Neural crest cell (in vitro differentiated cells): ENCODE results near the gene SNAP25. TPM values are rescaled to one million over a fixed set of nuclear protein-coding genes. Genes with fewer than 3 reads are reported as not detected.

Experiments
- DNase-seq: peaks from one replicate; pipeline ENCODE4 v3.0.0; 2021; ENCODE audit warnings: low read depth, mixed read lengths, low spot score
- H3K27ac Mint-ChIP-seq: one replicate; pipeline ENCODE4 v1.8.0; 2021; ENCODE audit warnings: mild to moderate bottlenecking, mixed read lengths; ENCODE audit not compliant: unreplicated experiment
- H3K27me3 Mint-ChIP-seq: 2 replicates; pipeline ENCODE4 v1.8.0; 2021; ENCODE audit warnings: low read depth, mild to moderate bottlenecking, mixed read lengths
- H3K36me3 Mint-ChIP-seq: 2 replicates; pipeline ENCODE4 v1.8.0; 2021; ENCODE audit warnings: low read depth, mild to moderate bottlenecking, mixed read lengths
- H3K4me1 Mint-ChIP-seq: 2 replicates; pipeline ENCODE4 v1.8.0; 2021; ENCODE audit warnings: mixed read lengths
- H3K4me3 Mint-ChIP-seq: one replicate; pipeline ENCODE4 v1.8.0; 2021; ENCODE audit warnings: mild to moderate bottlenecking, mixed read lengths
- H3K9me3 Mint-ChIP-seq: 2 replicates; pipeline ENCODE4 v1.8.0; 2021; ENCODE audit warnings: mixed read lengths
- total RNA-seq: library from RNA; stranded (reverse); gene quantifications from 2 replicates; pipeline ENCODE4 v1.2.1, GENCODE V29; 2021
- TF ChIP-seq, protein P1 (sequence below): fragments of 200-600 bp; sonication (generic); conservative IDR thresholded peaks from 2 replicates; pipeline ENCODE4 v1.5.0; 2021; ENCODE audit warnings: antibody characterized with exemption, mild to moderate bottlenecking

Gene SNAP25
- total RNA-seq, 1 donor from 2014 or later = 9.2 TPM

DNA sequence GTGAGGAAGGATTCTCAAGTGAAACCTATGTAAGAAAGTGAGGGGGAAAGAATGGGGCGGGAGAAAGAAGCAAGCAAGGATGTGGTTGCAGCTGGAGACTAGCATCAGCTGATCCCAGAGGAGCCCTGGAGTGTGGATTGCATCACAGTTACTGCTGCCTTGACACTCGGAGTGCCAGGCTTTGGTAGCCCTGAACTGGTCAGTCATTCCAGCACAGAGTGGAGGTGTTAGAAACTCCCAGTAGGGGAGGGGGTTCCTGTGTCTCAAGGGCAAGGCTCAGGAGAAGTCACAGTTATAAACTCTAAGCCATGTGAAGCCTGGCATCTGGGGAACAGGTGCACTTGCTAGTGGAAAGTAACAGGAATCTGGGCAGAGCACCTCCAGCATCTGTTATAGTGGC, 23.5 kb downstream of the SNAP25 start:
- TF ChIP-seq, protein P1, sequence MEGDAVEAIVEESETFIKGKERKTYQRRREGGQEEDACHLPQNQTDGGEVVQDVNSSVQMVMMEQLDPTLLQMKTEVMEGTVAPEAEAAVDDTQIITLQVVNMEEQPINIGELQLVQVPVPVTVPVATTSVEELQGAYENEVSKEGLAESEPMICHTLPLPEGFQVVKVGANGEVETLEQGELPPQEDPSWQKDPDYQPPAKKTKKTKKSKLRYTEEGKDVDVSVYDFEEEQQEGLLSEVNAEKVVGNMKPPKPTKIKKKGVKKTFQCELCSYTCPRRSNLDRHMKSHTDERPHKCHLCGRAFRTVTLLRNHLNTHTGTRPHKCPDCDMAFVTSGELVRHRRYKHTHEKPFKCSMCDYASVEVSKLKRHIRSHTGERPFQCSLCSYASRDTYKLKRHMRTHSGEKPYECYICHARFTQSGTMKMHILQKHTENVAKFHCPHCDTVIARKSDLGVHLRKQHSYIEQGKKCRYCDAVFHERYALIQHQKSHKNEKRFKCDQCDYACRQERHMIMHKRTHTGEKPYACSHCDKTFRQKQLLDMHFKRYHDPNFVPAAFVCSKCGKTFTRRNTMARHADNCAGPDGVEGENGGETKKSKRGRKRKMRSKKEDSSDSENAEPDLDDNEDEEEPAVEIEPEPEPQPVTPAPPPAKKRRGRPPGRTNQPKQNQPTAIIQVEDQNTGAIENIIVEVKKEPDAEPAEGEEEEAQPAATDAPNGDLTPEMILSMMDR = no peak
- no peaks in the 10 kb centered on the region for H3K27me3 Mint-ChIP-seq
- no peaks in the 10 kb centered on the region for H3K36me3 Mint-ChIP-seq
- H3K4me3 Mint-ChIP-seq = no peak overlapping the region
- H3K27ac Mint-ChIP-seq = no peak overlapping the region
- no peaks in the 10 kb centered on the region for H3K4me1 Mint-ChIP-seq
- H3K9me3 Mint-ChIP-seq = no peaks in the 10 kb centered on the region
- no peak for DNase-seq

DNA sequence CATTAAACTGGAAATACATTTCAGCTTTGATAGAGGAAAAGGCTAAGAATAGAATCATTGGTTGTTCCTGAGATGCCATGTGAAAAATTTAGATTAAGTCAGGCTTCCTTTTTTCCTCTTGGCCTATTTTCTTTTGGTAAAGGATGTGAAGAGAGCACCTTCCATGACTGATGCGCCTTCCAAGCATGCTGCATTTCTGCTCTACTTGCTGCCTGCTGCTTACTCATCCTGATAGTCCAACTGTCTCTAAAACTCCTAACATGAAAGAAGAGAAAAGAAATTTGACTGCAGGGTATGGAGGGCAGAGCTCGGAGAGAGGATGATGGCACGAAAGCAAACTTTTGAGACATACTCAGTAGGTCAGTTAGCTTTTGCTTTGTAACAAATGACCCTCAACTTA, 28.8 kb downstream of the SNAP25 start:
- no peaks in the 10 kb centered on the region for H3K36me3 Mint-ChIP-seq
- H3K27me3 Mint-ChIP-seq = no peaks in the 10 kb centered on the region
- H3K4me3 Mint-ChIP-seq = no peak overlapping the region
- H3K4me1 Mint-ChIP-seq = no peaks in the 10 kb centered on the region
- no peaks in the 10 kb centered on the region for H3K9me3 Mint-ChIP-seq
- DNase-seq = no peak
- TF ChIP-seq, protein P1 = no peak
- H3K27ac Mint-ChIP-seq = no peak overlapping the region

DNA sequence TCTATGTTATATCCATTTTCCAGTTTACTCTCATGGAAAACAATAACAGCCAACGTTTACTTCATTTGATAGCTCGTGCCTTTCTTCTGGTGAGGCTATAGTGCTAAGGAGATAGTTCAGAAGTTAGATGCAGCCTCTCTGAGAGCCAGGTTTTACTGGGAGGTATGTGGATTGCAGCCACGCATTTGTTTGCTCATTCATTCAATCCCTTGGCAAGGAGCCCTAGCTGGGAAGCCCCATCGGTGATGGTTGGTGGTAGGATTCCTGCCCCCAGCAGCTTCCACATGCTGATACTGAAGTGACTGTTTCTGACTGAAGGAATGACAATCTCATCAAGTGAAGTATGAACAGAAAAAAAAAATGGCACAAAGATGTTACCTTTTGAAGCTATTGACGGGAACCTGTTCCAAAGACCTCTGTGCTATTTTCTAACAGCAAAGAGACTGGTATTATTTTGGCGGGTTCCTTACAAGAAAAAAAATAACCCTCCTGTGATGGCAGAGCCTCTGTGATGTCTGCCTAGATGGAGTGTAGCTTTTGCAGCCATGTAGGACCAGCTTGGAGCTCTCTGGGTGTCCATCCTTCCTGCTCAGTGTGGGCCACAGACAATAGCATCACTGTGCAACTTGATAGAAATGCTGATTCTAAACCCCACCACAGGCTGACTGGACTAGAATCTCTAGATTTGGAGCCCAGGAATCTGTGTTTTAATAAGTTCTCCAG, 30.6 kb downstream of the SNAP25 start:
- TF ChIP-seq, protein P1 = no peak
- Mint-ChIP-seq H3K27ac (no peak overlapping the region), H3K36me3 (no peaks in the 10 kb centered on the region)

DNA sequence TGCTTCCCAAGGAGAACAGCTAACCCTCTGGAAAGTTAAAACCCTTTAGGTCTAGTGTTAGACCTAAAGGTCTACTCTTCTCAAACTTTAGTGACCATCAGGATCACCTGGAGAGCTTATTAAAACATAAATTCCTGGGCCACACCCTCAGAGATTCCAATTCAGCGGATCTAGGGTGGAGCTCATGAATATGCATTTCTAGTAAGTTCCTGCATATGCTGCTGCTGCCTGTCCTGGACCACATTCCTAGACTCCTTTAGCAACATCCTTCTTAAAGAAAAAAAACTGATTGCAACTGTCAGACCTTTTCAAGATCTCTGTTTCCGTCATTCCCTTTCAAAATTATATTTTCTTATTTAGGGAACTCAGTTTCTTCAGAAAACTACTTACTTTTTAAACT, 31.2 kb downstream of the SNAP25 start:
- Mint-ChIP-seq H3K27ac (no peak overlapping the region), H3K4me1 (no peaks in the 10 kb centered on the region), H3K9me3 (no peaks in the 10 kb centered on the region), H3K4me3 (no peak overlapping the region), H3K36me3 (no peaks in the 10 kb centered on the region), H3K27me3 (no peaks in the 10 kb centered on the region)
- TF ChIP-seq, protein P1 = no peak
- DNase-seq = no peak

More for the DNA sequence above, 30.6 kb downstream of the SNAP25 start:
- Mint-ChIP-seq H3K27me3 (no peaks in the 10 kb centered on the region), H3K4me3 (no peak overlapping the region), H3K4me1 (no peaks in the 10 kb centered on the region), H3K9me3 (no peaks in the 10 kb centered on the region)
- DNase-seq = no peak

DNA sequence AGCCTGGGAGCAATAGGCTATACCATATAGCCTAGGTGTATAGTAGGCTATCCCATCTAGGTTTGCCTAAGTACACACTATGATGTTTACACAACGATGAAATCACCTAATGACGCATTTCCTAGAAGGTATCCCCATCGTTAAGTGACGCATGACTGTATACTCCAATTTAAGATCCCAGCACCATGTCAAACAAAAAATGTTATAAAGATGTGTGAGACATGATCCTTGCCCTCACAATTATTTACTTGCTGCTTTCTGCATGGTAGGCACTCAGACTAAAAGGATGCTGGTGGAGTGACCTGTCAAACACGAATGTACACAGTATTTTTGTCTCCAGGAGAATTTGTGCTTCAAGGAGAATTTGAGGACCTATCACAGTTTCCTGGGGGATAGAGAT, 32.3 kb downstream of the SNAP25 start:
- TF ChIP-seq, protein P1 = no peak
- Mint-ChIP-seq H3K4me3 (no peak overlapping the region), H3K27ac (no peak overlapping the region), H3K9me3 (no peaks in the 10 kb centered on the region), H3K36me3 (no peaks in the 10 kb centered on the region), H3K27me3 (no peaks in the 10 kb centered on the region), H3K4me1 (no peaks in the 10 kb centered on the region)
- no peak for DNase-seq
